Skeletal muscle satellite cell (primary cell): ENCODE data around the gene UAP1L1.
"Not testable (repeated sequence)": the region's sequence is repeated elsewhere in the genome, so short reads cannot be mapped to it uniquely, and the experiment has no call there.

Experiments used
- H3K27me3 ChIP-seq: 2 replicates; pipeline ENCODE4 v1.7.0; 2013; ENCODE audit warnings: low read length; ENCODE audit not compliant: control insufficient read depth, insufficient read depth
- H3K36me3 ChIP-seq: 2 replicates; pipeline ENCODE4 v1.7.0; 2013; ENCODE audit warnings: mild to moderate bottlenecking, control low read depth, low read length; ENCODE audit not compliant: insufficient read depth
- H3K4me1 ChIP-seq: 2 replicates; pipeline ENCODE4 v1.7.0; 2013; ENCODE audit warnings: low read length; ENCODE audit not compliant: control insufficient read depth, insufficient read depth
- H3K4me2 ChIP-seq: 2 replicates; pipeline ENCODE4 v1.7.0; 2013; ENCODE audit warnings: mild to moderate bottlenecking, low read length
- H3K4me3 ChIP-seq: 2 replicates; pipeline ENCODE4 v1.7.0; 2013; ENCODE audit warnings: low read length
- H3K9ac ChIP-seq: 2 replicates; pipeline ENCODE4 v1.7.0; 2013; ENCODE audit warnings: mild to moderate bottlenecking, low read depth, low read length, moderate library complexity
- H3K9me3 ChIP-seq: replicated peaks from 2 replicates; pipeline ENCODE4 v1.7.0; 2013; ENCODE audit warnings: mild to moderate bottlenecking, control low read depth, low read length

UAP1L1 gene

GRCh38 chr9:137053944-137054931 is 23.1 kb upstream of the UAP1L1 start, which contains the start of gene ENTPD2:
ENTPD2 (minus strand) TSS chr9:137054061; CDS start chr9:137053997, 64 bp downstream.
- Histone ChIP-seq H3K36me3 (no peaks in the 10 kb centered on the region), H3K9me3 (no peaks in the 10 kb centered on the region), H3K4me3 (no peak within 1 kb of the TSS), H3K4me2 (no peak within 1 kb of the TSS), H3K27me3 (peaks cover 58% of the 10 kb centered on the region), H3K4me1 (peaks cover 6% of the 10 kb centered on the region), H3K9ac (no peak within 1 kb of the TSS)

GRCh38 chr9:137054932-137055384 is 22.4 kb upstream of the UAP1L1 start:
- H3K4me3 ChIP-seq: no peak overlapping the region
- H3K9me3 ChIP-seq: no peaks in the 10 kb centered on the region
- H3K27me3 ChIP-seq: peaks cover 53% of the 10 kb centered on the region
- H3K36me3 ChIP-seq: no peaks in the 10 kb centered on the region
- no peak overlapping the region for H3K9ac ChIP-seq
- H3K4me1 ChIP-seq: peaks cover 6% of the 10 kb centered on the region
- H3K4me2 ChIP-seq: no peak overlapping the region

- H3K4me2 ChIP-seq: peak overlapping the region; percentile 4
- H3K9ac ChIP-seq: no peak overlapping the region
- H3K4me3 ChIP-seq: no peak overlapping the region
- peaks cover 53% of the 10 kb centered on the region for H3K27me3 ChIP-seq
- H3K36me3 ChIP-seq: no peaks in the 10 kb centered on the region
- H3K4me1 ChIP-seq: peaks cover 6% of the 10 kb centered on the region
- no peaks in the 10 kb centered on the region for H3K9me3 ChIP-seq
Measured at GRCh38 chr9:137055385-137056364, 21.6 kb upstream of the UAP1L1 start.

- H3K9me3 ChIP-seq: no peaks in the 10 kb centered on the region
- H3K9ac ChIP-seq: no peak overlapping the region
- H3K4me3 ChIP-seq: no peak overlapping the region
- peaks cover 6% of the 10 kb centered on the region for H3K4me1 ChIP-seq
- H3K27me3 ChIP-seq: peaks cover 53% of the 10 kb centered on the region
- no peaks in the 10 kb centered on the region for H3K36me3 ChIP-seq
- no peak overlapping the region for H3K4me2 ChIP-seq
Measured at GRCh38 chr9:137056739-137057415, 20.4 kb upstream of the UAP1L1 start.

GRCh38 chr9:137057545-137057944 is 19.8 kb upstream of the UAP1L1 start:
- no peak overlapping the region for H3K4me2 ChIP-seq
- no peak overlapping the region for H3K4me3 ChIP-seq
- no peaks in the 10 kb centered on the region for H3K36me3 ChIP-seq
- H3K27me3 ChIP-seq: peaks cover 49% of the 10 kb centered on the region
- no peaks in the 10 kb centered on the region for H3K9me3 ChIP-seq
- H3K9ac ChIP-seq: no peak overlapping the region
- peaks cover 6% of the 10 kb centered on the region for H3K4me1 ChIP-seq

- H3K27me3 ChIP-seq: peaks cover 38% of the 10 kb centered on the region
- no peaks in the 10 kb centered on the region for H3K9me3 ChIP-seq
- H3K9ac ChIP-seq: no peak overlapping the region
- no peaks in the 10 kb centered on the region for H3K36me3 ChIP-seq
- H3K4me3 ChIP-seq: no peak overlapping the region
- no peak overlapping the region for H3K4me2 ChIP-seq
- peaks cover 6% of the 10 kb centered on the region for H3K4me1 ChIP-seq
Measured at GRCh38 chr9:137058521-137059234, 18.6 kb upstream of the UAP1L1 start.

GRCh38 chr9:137062384-137062783 is 14.9 kb upstream of the UAP1L1 start:
- H3K9ac ChIP-seq: no peak overlapping the region
- no peaks in the 10 kb centered on the region for H3K36me3 ChIP-seq
- H3K4me1 ChIP-seq: no peaks in the 10 kb centered on the region
- H3K4me3 ChIP-seq: no peak overlapping the region
- no peak overlapping the region for H3K4me2 ChIP-seq
- no peaks in the 10 kb centered on the region for H3K9me3 ChIP-seq
- H3K27me3 ChIP-seq: peaks cover 10% of the 10 kb centered on the region

GRCh38 chr9:137062798-137063197 is 14.5 kb upstream of the UAP1L1 start:
- not testable (repeated sequence) for H3K27me3 ChIP-seq, H3K4me1 ChIP-seq, H3K4me3 ChIP-seq, H3K36me3 ChIP-seq, H3K9ac ChIP-seq, H3K4me2 ChIP-seq, H3K9me3 ChIP-seq

- H3K27me3 ChIP-seq: peaks cover 6% of the 10 kb centered on the region
- H3K9ac ChIP-seq: no peak overlapping the region
- no peak overlapping the region for H3K4me3 ChIP-seq
- no peak overlapping the region for H3K4me2 ChIP-seq
- no peaks in the 10 kb centered on the region for H3K4me1 ChIP-seq
- H3K36me3 ChIP-seq: no peaks in the 10 kb centered on the region
- H3K9me3 ChIP-seq: no peaks in the 10 kb centered on the region
Measured at GRCh38 chr9:137063311-137064026, 13.8 kb upstream of the UAP1L1 start.
